Measurements from ENCODE around the gene FAM9C.
"Not testable (repeated sequence)": the region's sequence is repeated elsewhere in the genome, so short reads cannot be mapped to it uniquely, and the experiment has no call there.

FAM9C gene

DNA sequence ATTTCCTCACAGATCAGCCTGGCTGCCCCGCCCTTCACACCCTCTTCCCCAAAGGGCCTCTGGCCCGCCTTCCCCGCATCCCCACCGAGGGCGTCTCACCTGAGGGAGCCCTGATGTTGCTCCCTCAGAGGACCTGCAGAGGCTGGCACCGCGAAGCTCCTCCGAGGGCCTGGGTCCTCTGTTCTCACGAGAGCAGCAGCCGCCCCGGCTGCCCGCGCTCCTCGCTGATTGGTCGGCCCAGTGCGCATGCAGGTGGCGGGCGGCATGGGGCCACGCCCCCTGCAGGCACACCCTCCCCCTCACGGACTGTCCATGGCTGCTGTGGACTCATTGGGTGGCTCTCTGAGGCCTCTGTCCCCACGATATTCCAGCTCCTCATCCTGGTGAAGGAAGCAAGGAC, at the start of gene FAM9C:
TSS of gene FAM9C (minus strand) at position 180 of the 400 bp plus-strand sequence. CDS start 831 bp downstream, outside the sequence.
- no peak for DNase-seq

DNA sequence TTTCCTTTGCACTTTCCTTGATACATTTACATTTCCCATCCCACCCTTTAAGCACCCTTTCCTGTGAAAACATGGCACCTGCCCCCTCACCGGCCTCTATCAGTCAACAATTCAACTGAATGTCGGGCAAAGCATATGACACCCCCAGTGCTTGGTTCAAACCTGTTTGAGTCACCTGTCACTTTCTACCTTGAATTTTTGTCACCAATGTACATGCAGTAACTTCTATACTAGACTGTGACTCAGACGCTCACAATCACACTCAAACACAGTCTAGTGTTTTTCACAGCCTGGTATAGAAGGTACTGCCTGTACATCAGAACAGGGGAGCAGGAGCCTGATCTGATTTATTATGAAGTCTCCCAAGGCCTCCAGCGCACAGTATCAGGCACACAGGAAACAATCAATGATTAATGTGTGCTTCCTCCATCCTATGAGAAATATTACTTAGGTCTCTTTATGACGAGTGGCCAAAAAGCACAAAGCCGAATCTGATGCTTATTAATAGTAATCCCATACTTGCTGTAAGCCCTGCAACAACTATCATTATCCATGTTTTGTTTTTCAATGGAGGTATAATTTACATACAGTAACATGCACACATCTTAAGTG, 49.2 kb upstream of the FAM9C start:
- DNase-seq: no peak

DNA sequence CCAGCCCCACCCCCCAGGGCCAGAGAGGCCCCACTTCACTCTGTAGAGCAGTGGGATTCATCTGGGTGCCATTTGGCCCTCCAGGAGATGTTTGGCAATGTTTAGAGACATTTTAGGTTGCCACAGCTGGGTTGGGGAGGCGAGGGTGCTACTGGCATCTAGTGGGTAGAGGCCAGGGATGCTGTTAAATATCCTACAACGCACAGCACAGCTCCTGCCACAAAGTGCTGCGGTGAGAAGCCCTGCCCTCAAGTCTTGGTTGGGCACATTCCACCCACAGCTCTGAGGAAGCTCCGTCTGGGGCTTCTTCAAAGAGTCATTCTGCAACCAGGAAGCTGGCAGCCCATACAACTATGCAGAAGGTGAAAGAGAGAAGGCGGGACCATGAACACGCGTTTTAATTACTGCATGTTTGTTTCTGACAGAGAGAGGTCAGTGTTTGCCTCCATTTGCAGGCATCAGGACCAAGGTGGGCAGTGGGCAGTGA, 48.1 kb upstream of the FAM9C start:
- DNase-seq: no peak

- DNase-seq: no peak
Measured at GRCh38 chrX:13091111-13091765, 46.8 kb upstream of the FAM9C start.

DNA sequence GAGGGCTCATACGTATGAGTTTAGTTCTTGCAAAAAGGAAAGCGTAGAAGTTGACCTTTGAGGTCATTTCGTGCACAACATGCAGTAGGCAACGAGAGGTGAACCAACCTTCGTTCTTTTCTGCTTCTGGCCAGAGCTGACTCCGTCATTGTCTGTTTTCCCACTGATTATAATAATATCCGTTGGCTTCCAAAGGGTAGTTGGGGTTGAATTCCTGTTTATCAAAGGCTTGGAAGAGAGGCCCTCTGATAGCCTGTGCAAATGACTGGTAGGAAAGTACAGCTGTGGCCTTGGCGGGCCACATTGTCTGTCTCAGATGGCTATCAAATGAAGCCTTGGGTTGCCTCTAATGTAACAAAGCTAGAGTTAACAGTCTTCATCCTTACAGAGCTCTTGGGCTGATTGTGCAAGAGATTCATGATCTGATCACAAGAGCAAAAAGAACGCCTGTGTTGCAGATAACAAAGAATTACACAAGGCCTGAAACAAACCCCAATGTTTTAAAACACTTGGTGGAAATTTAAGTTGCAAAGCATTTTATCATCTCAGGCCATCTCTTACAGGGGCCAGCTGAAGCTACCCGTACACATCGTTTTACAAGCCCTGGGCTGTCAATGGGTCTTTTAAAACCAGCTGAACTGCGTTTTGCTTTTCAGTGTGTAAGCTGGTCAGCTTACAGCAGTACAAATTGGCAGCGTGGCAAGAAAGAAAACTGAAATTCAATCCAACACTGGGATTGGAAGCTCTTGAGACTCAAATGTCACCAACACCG, 46.1 kb upstream of the FAM9C start:
- DNase-seq: no peak

GRCh38 chrX:13090027-13090338, 45.6 kb upstream of the FAM9C start:
- no peak for DNase-seq

DNA sequence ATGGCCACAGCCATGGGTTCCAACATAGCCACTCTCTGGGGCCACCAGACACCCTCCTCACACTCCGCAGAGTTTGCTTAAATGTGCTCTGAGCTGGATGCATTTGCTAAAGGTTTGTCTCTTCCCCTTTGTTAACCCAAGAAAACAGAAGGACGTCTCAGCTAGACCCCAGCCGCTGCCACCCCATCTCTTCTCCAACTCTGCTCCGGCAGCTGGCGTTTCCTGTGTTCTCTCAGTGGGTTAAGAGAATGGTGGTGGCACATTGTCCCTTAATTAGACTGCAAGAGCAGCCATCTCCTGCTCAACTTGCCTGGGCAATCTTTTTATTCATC, 43.7 kb upstream of the FAM9C start:
- no peak for DNase-seq

DNA sequence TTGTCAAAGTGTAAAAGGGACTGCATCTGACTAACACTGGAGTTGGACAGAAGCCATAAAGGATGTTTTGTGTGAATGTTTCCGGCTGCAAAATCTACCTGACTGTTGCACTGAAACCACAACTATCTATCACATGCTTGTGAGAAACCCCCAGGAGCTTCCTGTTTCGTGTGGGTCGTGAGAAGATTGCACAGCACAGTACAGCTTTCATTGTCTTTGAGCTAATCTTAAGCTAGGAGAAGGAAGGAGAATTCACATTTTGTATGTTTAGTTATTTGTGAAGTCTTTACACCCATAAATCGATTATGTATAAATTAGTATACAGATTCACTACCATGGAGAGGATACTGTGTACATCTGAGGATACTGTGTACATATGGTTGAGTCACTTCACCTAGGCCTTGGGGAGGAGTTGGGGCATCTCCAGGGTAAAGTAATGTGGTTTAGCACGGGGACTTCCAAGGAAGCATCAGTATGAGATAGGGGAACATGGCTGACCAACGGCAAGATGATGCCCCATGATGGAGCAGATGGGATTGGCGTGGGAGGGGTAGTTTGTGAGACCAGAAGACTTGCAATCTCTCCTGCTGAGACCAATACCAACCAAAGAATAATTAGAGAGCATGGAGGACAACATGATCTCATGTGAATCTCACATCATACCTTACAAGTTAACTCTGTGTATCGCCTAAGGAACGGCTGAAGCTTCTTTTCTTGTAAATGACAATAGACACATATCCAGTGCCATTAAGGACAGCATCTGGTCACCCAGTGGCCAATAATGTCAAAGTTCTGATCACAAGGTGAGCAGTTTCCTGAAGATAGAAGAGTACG, 43.1 kb upstream of the FAM9C start:
- DNase-seq: peak; percentile 35

GRCh38 chrX:13086793-13087321, 42.4 kb upstream of the FAM9C start:
- not testable (repeated sequence) for DNase-seq

DNA sequence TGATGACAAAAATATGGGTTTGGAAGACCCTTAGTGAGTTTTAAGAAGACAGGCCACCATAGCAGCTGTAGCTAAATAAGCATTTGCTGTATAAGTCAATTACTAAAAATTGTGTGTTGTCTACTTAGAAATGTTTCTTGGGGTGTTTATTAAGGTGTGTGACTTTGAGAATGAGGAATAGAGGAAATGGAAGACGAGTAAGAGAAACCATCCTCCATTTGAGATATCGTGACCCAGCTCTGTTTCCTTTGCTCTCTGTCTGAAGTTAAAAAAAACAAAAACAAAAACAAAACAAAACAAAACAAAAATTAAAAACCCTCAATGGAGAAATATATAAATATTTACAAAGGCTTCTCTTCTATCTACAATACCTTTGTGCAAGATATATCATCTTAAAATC, 41.7 kb upstream of the FAM9C start:
- no peak for DNase-seq

- no peak for DNase-seq
Measured at GRCh38 chrX:13085526-13085925, 41.1 kb upstream of the FAM9C start.

- no peak for DNase-seq
Measured at GRCh38 chrX:13084611-13085010, 40.2 kb upstream of the FAM9C start.

DNA sequence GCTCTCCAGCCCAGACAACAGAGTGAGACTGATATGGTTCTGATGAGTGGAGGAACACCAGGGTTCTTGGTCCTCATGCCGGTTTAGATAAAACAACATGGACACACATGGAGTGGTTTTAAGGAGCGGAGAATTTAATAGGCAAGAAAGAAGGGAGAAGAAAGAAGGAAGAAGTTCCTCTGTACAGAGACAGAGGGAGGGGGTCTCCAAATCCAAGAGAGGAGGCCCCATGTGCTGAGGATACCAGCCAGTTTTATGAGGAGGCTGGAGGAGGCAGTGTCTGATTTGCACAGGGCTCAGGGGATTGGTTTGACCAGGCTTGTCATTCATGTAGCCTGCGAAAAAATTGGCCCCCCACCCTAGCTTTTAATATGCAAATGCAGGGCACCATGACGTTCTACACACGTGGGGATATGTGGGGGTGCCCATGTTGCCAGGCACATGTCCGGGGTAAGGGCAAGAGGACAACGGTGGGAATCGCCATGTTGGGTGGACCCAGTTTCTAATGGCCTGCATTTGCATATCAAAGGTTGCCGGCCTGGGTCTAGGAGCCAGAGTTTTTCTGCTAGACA, 39.4 kb upstream of the FAM9C start:
- not testable (repeated sequence) for DNase-seq

DNA sequence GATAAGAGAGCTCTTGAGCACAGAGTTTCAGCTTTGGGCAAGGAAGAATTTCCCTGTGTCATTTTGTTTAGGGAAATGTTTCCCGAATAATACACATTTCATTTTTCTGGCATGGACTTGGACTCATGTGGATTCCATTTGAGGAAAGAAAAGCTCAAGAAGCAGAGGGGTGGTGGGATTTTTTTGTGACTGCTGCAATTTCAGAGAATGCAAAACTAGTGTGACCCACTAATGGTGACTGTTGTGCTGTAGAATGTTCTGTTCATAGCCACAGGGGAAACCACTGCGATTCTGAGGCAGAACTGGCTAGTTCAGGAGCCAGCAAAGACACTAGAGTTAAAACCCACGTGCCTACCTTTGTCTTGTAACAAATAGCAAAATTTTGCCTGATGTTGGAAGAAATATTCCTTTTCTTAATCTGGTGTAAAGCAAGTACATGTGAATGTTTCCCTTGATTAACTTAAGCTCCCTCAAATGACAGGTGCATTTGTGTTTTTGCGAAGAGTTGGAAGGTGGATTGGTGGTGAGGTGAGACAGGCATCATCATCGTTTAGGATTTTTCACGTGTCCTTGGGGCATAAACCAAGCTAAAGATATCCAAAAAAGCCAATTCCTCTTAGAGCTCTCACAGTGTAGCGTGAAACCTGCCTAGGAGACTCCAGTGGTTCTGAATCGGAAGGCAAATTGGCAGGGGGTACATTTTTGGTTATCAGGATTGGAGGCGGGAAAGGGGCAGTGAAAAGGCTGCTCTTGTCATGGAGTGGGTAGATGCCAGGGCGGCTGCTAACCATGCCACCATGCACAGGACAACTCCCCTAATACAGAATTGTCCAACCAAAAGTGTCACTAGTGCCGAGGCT, 38.0 kb upstream of the FAM9C start:
- DNase-seq: no peak

DNA sequence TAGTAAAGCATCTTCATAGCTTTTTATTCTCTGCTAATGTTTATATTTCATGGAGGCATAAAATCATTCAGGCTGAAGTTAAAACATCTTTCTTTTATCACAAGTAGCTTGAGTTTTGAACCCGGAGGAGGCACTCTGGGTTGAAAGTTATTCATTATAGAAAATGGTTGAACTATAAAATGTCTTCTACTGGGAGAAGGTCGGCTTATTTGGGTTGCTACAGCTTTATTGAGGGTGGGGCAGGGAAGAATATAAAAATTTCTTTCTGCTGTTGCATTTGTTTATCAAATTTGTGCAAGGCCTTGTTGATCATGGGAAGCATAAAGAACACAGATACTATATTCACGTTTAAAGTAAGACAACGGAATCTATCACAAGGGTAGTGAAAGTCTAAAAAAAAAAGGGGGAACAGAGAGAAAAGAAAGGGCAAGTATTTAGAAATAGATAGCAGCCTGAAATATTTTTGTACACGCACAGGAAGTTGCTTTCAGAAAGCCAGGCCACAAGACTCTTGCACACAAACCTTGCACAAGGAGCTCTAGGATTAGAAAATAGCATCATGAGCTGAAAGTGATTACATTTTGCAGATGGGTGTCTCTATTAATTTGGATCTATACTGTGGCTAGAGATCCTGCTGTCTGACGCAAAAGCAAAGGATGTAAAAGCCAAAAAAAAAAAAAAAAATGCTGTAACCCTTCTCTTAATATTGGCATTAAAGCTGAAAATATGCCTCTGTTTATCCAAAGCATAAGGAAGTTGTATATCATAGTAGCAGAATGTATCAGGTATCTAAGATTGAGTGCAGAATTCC, 37.2 kb upstream of the FAM9C start:
- DNase-seq: no peak

GRCh38 chrX:13080128-13080795, 35.8 kb upstream of the FAM9C start:
- no peak for DNase-seq

DNA sequence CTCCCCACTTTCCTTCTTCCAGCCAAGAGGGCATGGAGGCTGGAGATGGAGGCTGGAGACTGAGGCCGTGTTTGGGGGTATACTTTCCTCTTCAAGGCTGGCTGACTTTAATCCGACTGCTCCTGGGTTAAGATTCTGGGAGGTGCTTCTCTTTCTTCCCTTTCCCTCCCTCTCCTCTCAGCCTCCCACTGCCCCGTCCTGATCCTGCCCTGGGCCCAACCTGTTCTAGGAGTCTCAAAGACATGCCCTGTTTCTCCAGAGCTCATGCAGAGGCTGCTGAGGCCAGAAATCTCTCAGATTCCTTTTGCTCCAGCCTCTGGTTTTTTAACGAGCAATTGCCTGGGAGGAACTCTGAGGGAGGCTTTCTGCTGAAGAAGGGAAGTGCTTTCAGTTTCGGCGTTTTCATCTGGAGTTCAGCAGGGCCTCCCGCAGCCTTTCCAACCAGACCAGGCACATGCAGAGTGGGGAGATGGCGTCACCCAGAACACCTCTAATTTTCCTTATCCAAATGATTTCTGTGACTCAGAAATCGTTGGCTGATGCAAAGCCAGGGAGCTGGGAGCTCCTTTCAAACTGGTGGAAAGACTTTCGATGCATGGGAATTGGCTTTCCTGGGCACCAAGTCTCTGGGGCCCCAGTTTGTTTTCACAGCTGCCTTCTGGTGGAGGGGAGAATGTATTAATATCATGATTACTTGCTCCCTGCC, 34.5 kb upstream of the FAM9C start:
- peak; percentile 70 for DNase-seq

DNA sequence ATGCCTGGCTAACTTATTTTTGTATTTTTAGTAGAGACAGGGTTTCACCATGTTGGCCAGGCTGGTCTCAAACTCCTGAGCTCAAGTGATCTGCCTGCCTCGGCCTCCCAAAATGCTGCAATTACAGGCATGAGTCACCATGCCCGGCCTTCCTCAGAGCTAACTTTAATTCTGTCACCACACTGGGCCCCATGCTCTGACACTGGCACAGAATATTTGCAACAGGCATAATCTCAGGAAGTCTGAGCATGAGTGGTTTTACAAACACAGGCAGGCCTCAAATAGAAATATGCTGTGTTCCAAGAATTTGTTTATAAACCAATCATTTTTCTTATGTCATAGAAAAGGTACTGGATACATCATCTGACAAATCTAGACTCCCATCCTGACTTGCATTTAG, 32.7 kb upstream of the FAM9C start:
- DNase-seq: peak; percentile 47

DNA sequence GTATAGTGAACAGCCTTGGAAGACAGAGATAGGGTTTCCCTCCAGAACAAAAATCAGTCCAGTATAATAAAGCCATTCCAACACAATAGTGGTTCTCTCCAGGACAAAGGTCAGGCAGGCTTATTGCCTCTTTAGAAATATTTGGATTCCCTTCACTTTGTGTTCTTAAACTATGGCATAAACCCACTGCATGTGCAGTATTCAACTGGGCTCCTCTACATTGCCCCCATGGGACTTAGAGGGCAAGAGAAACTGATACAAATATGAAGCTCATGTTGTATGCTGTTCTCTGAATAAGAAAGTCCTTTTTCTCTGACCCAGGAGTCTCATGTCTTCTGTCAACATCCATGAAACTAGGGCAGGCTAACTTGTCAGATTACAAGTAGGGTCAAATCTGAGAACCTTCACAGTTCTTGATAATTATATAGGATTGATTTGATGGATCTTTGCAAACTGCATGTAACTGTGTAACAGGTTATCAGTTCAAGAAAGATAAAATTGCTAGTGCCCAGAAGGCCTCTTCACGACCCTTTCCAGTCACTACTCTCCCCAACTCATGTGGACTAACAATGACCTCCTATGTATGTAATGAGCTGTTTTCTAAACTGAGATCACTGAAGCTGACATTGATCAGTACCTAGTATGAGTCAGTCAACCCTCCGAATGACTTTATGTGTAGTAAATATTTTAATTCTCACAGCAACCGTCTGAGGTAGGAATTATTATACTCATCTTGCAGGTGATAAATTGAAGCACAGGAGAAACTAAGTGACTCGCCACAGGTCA, 31.9 kb upstream of the FAM9C start:
- DNase-seq: no peak
